ENCODE results near the gene SPRED2.

The SPRED2 gene

GRCh38 chr2:65442420-65443020 is 10.1 kb upstream of the SPRED2 start:
- no peak for DNase-seq (ENCODE audit: low read depth)

- no peak for DNase-seq (ENCODE audit: low read depth)
Observed at GRCh38 chr2:65438137-65438899, 5.9 kb upstream of the SPRED2 start.

GRCh38 chr2:65437392-65438135 is 5.2 kb upstream of the SPRED2 start:
- no peak for DNase-seq (ENCODE audit: low read depth)

- peak; percentile 47 for DNase-seq (ENCODE audit: low read depth)
Observed at GRCh38 chr2:65436824-65437221, 4.4 kb upstream of the SPRED2 start.

- peak; percentile 8 for DNase-seq (ENCODE audit: low read depth)
Observed at GRCh38 chr2:65436169-65436823, 3.9 kb upstream of the SPRED2 start.

GRCh38 chr2:65435625-65436168 is 3.3 kb upstream of the SPRED2 start:
- DNase-seq (ENCODE audit: low read depth) = peak; percentile 43

- DNase-seq (ENCODE audit: low read depth) = no peak
Observed at GRCh38 chr2:65434592-65435241, 2.3 kb upstream of the SPRED2 start.

GRCh38 chr2:65431421-65432226 is 775 bp downstream of the SPRED2 start:
- peak; percentile 30 for DNase-seq (ENCODE audit: low read depth)

- DNase-seq (ENCODE audit: low read depth) = peak; percentile 50
Observed at GRCh38 chr2:65430603-65431420, 1.6 kb downstream of the SPRED2 start.

- DNase-seq (ENCODE audit: low read depth) = no peak
Observed at GRCh38 chr2:65429786-65430602, 2.4 kb downstream of the SPRED2 start.

- no peak for DNase-seq (ENCODE audit: low read depth)
Observed at GRCh38 chr2:65427532-65427931, 4.9 kb downstream of the SPRED2 start.

- DNase-seq (ENCODE audit: low read depth) = no peak
Observed at GRCh38 chr2:65425276-65425675, 7.1 kb downstream of the SPRED2 start.

- no peak for DNase-seq (ENCODE audit: low read depth)
Observed at GRCh38 chr2:65424391-65424790, 8.0 kb downstream of the SPRED2 start.

- no peak for DNase-seq (ENCODE audit: low read depth)
Observed at GRCh38 chr2:65421432-65421748, 11.0 kb downstream of the SPRED2 start.

GRCh38 chr2:65420712-65421431 is 11.5 kb downstream of the SPRED2 start:
- DNase-seq (ENCODE audit: low read depth) = no peak

- DNase-seq (ENCODE audit: low read depth) = no peak
Observed at GRCh38 chr2:65417509-65418085, 14.8 kb downstream of the SPRED2 start.

GRCh38 chr2:65416945-65417344 is 15.5 kb downstream of the SPRED2 start:
- DNase-seq (ENCODE audit: low read depth) = no peak

GRCh38 chr2:65416321-65416720 is 16.1 kb downstream of the SPRED2 start:
- DNase-seq (ENCODE audit: low read depth) = no peak

Measured in activated T-cell treated with anti-CD3 and anti-CD28 coated beads for 48 hours (primary cell).